ENCODE data around the gene ACADM.

GRCh38 chr1:75707191-75707590 is 17.3 kb upstream of the ACADM start:
- TF ChIP-seq CTCF (IDR thresholded peaks at IDR 0.05) = no peak
- no peak for TF ChIP-seq POLR2AphosphoS5 (IDR thresholded peaks at IDR 0.05)
- TF ChIP-seq POLR2A (IDR thresholded peaks at IDR 0.05) = no peak

Measured in stomach (tissue), 4 donors.